NCI-H460 (cell line): ENCODE measurements around the gene ERBB3. TPM values are rescaled to one million over a fixed set of nuclear protein-coding genes. Genes with fewer than 3 reads are reported as not detected.

Source experiments
- DNase-seq: peaks from one replicate; pipeline ENCODE4 v3.0.0-alpha.2; 2016; ENCODE audit warnings: low read depth; ENCODE audit errors: extremely low read depth
- total RNA-seq: library from RNA; depleted of rRNA; stranded (reverse); fragments of >200 nt; shearing (Covaris generic); gene quantifications from 2 replicates; pipeline ENCODE4 v1.2.3, GENCODE V29; 2014

Gene ERBB3
- total RNA-seq, 1 experiment from 2014 or later = 1.1 TPM

DNA sequence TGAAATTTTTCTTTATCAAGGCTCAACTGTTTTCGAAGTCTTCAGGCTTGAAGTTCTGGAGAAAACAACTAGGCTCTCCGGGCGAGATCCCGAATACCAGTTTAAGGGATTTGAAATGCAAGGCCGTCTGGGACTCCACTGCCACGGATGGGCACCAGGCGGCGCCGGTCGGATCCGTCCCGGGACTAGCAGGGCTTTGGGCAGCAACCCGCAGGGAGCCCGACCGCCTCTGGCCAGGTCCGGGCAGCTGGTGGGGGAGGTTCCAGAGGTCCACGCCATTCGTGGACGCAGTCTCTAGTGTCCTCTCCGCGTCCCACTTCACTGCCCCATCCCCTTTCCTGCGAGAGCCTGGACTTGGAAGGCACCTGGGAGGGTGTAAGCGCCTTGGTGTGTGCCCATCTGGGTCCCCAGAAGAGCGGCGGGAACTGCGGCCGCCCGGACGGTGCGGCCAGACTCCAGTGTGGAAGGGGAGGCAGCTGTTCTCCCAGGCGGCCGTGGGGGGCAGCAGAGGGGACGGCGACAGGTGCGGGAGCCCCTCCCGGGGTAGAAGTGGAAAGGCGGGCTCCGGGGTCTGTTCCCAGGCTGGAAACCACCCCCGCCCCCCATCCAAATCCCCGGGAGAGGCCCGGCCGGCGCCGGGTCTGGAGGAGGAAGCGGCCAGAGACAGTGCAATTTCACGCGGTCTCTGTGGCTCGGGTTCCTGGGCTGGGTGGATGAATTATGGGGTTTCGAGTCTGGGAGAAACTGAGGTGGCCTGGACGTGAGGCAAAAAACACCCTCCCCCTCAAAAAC is 838 bp upstream of the ERBB3 start:
- peak; percentile 86 for DNase-seq

DNA sequence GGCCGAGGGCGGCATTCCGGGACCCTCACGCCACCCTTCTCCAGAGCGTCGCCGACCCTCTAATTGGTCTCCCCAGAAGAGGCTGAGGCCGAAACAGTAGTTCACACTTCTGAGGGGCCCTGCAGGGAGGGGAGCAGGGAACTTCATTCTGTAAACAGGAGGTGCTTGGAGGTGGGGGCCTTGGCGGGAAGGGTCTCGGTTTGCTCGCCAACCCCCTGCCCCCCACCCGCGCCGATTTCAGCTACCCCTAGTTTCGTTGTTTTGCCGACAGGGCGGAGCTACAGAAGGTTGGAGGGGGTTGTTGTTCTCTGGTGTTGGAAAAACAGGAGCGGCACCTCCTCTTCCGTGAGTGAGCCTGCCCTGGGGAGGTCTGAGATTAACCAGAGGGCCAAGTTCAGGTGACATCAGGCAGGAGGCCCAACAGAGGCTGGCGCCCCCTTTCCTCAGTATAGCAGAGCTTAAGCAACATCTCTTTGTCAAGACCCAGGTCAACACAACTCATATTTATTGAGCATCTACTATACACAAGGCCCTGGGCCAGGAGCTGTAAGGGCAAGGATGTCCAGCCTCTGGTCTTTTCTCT is 682 bp downstream of the ERBB3 start:
- no peak for DNase-seq

GRCh38 chr12:56081393-56082347 is 1.7 kb downstream of the ERBB3 start:
- no peak for DNase-seq

DNA sequence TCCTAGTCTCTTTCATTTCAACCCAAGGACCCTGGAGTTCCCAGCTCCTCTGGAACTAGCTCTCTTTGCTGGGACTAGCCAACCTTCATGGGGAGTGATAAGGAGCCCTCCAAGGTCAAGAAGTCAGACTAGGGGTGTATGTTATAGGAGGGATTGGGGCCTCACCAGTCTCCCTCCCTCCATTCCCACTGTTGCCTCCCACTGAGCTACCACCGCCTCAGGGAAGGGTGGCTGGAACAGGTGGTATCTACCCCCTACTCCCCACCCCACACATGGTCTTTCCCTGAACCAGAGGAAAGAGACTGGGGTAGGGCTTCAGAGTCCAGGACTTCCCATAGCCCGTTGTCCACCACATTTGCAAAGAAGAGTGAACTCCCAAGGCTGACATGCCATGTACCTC is 2.4 kb downstream of the ERBB3 start:
- no peak for DNase-seq

DNA sequence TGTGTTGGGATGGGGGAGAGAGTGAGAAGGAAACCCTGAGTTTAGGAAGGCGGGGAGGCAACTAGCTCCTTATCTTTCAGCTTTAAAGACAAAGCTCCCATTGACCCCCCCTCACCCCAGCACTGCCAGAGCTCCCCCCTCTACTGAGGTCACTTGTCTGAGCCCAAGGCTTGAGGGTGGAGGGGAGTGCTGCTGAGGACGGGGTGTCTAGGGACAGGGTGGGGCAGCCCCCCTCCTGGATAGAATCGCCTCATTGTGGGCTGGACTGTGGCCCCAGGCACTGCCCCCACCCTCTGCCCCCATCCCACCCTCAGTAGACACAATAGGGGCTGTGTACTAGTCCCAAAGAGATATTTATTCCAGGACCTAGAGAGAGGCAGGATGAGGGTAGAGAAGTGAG is 3.0 kb downstream of the ERBB3 start:
- DNase-seq = no peak

DNA sequence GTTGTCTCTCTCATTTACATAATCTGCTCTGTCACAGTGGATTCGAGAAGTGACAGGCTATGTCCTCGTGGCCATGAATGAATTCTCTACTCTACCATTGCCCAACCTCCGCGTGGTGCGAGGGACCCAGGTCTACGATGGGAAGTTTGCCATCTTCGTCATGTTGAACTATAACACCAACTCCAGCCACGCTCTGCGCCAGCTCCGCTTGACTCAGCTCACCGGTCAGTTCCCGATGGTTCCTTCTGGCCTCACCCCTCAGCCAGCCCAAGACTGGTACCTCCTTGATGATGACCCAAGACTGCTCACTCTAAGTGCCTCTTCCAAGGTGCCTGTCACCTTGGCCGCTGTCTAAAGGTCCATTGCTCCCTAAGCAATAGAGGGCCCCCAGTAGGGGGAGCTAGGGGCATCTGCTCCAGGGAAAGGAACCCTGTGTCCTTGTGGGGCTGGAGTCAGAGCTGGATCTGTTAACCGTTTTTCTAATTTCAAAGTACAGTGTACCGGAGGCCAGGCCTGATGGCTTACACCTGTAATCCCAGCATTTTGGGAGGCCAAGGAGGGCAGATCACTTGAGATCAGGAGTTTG is 5.1 kb downstream of the ERBB3 start:
- no peak for DNase-seq

DNA sequence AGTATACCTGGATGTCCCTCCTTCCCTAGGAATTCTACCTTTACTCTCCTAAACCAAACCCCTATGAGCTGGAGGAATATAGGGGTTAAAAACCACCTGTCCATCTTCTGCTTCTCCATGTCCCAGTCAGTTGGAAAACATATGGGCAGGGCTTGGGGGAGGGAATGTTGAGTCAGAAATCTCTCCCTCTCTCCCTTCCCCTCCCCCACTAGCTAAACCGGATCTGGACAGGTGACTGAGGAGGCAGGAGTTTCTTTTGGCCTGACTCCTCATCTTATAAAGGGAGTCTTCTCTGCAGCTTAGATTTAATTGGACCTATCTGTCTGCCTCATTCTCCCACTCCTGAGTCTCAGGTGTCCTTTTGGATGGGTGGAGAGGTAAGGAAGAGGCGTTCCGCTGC is 6.1 kb downstream of the ERBB3 start:
- no peak for DNase-seq

- DNase-seq = no peak
These were observed 6.6 kb downstream of the ERBB3 start for GRCh38 chr12:56086608-56087007.

DNA sequence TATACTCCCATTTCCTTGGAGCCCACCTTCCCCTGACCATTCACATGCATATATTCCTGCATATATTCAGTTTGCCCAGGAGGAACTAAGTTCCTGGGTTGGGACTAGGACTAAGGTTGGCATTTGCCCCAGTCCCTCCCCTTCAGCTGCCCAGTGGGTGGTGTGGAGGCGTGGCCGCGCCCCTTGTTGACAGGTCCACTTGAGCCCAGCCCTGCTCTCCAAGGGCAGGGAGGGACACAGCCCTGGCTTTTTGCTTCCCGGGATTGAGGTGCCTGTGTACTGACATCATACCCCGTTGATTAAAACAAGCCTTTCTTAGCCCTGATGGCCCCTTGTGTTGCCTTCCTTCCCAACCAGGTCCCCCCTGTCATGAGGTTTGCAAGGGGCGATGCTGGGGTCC is 7.3 kb downstream of the ERBB3 start:
- no peak for DNase-seq

GRCh38 chr12:56097738-56098137 is 17.8 kb downstream of the ERBB3 start:
- DNase-seq = no peak

GRCh38 chr12:56098592-56098991 is 18.6 kb downstream of the ERBB3 start:
- no peak for DNase-seq

GRCh38 chr12:56099787-56100186 is 19.8 kb downstream of the ERBB3 start:
- no peak for DNase-seq

- DNase-seq = no peak
These were observed 21.1 kb downstream of the ERBB3 start for GRCh38 chr12:56101045-56101444.

- no peak for DNase-seq
These were observed 22.7 kb downstream of the ERBB3 start for GRCh38 chr12:56102683-56103065.

- DNase-seq = no peak
These were observed 23.2 kb downstream of the ERBB3 start for GRCh38 chr12:56103066-56103711.

DNA sequence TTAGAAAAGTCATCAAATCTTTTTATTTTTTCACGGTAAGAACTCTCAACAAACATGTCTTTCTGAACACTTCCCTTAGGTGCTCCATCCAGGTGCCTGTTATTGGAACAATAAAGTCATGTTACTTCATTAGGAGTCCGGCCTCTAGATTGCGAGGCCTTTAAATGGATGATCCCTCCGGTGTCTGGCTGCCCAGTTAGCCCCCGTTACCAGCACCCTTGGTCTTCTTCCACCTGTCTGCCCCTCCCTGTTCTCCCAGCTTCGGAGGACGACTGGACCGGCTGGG is 23.8 kb downstream of the ERBB3 start:
- DNase-seq = no peak

DNA sequence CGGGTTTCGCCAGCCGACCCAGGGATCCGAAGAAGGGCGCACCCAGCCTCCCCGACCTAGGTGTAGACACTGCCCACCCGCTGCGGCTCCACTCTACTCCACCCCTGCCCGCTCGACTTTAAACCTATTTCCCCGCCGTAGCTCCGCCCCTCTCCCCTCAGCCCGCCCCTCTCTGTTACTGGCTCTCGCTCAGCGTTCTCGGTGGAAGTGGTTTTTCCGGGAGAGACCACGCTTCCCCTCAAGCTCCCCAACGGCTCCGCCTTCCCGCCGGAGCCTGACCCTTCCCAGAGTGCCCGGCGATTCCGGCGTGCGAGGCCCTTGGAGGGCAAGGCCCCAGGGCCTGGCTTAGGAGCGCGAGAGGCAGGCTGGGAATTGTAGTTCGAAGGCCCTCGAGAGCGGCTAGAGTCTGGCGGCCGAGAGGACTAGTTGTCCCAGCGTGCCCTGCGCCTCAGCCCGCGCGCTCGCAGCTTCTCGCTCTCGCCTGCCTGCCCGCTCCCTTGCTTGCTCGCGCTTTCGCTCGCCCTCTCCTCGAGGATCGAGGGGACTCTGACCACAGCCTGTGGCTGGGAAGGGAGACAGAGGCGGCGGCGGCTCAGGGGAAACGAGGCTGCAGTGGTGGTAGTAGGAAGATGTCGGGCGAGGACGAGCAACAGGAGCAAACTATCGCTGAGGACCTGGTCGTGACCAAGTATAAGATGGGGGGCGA is 24.3 kb downstream of the ERBB3 start, which contains the start of gene PA2G4:
Gene PA2G4, plus strand, starts transcription at position 451 of the 706 bp plus-strand sequence. Its CDS starts 179 bp downstream, at position 630.
- DNase-seq = peak; percentile 98

DNA sequence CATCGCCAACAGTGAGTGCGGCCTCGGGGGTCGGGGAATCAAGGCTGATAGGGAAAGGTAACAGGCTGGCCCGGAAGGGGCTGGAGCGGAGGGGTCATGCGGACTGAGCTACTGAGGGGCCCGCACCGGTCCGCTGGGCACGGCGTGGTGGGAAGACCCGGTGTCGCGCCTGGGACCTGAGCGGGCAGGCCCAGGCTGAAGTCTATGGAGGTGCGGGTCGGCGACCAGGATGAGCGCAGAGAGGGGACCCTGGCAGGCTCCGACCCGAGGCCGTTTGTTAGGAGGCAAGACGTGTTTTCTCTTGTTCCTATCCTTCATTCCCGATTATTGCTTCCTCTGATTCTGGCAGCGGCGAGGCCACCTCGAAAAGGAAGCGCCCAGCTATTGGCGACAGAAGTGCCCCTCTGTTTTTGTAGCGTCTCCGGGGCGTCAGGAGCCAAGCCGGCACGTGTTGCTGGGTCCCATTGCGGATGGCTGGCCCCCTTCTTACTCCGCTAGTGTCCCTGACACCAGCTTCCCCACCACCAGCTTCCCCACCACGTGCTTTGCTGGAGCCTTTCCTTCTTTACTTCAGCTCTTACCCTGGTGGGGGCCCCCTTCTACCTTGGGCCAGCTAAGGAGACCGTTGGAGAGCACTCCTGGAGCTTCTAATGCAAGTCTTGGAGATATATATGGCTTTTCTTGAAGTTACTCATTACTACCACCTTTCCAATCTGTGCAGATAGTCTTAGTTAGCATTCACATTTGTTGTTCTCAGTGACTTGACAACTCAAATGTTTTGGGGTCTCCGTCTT is 25.0 kb downstream of the ERBB3 start:
- no peak for DNase-seq

DNA sequence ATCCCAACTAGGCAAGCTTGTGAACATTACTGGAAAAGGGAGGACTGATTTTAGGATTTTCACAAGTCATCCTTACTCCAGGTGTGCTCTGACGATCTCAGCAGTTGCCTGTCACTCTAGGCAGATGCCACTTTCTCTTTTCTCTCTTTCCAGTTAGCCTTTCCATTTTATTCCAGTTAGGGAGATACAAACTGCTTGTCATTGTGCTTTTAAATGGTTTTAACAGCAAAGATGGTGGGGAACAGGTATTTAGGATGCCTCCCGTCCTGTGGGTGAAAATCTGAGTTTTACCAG is 25.6 kb downstream of the ERBB3 start:
- no peak for DNase-seq
